GM12878 (cell line): ENCODE data around the gene PRKCE. TPM values are rescaled to one million over a fixed set of nuclear protein-coding genes. Genes with fewer than 3 reads are reported as not detected.

Source experiments
- CHD4 ChIP-seq: fragments of 200-600 bp; sonication (generic); IDR thresholded peaks from 2 replicates; pipeline ENCODE4 v1.6.1; 2016; ENCODE audit warnings: mild to moderate bottlenecking
- E2F4 ChIP-seq: IDR thresholded peaks from 2 replicates; pipeline ENCODE4 v1.6.1; 2012; ENCODE audit warnings: low read depth, low read length, improper control_type of control experiment
- EZH2 ChIP-seq: IDR thresholded peaks from 2 replicates; pipeline ENCODE4 v1.6.1; 2012; ENCODE audit warnings: low read depth, mild to moderate bottlenecking, control low read depth, inconsistent platforms, low read length, borderline replicate concordance; ENCODE audit not compliant: control insufficient read depth
- HSF1 ChIP-seq: fragments of 150-350 bp; IDR thresholded peaks from 2 replicates; pipeline ENCODE4 v1.6.1; 2014; ENCODE audit warnings: mild to moderate bottlenecking, low read depth, low read length
- IKZF2 ChIP-seq, 2 experiments: fragments of 450-650 bp; IDR thresholded peaks; 2 replicates each; pipeline ENCODE4 v1.6.1; 2017; ENCODE audit warnings: mild to moderate bottlenecking in 2 of 2, moderate library complexity in 2 of 2
- KAT2A ChIP-seq: conservative IDR thresholded peaks from 2 replicates; pipeline ENCODE4 v1.6.1; 2011; ENCODE audit warnings: low read depth, low read length; ENCODE audit not compliant: control insufficient read depth
- MEF2B ChIP-seq: fragments of 450-650 bp; IDR thresholded peaks from 2 replicates; pipeline ENCODE4 v1.6.1; 2018; ENCODE audit warnings: mild to moderate bottlenecking, moderate library complexity; ENCODE audit not compliant: partially characterized antibody, poor library complexity, severe bottlenecking
- RELA ChIP-seq: fragments of 450-650 bp; IDR thresholded peaks from 2 replicates; pipeline ENCODE4 v1.8.0; 2014; ENCODE audit warnings: borderline replicate concordance; ENCODE audit not compliant: partially characterized antibody
- TARDBP ChIP-seq: IDR thresholded peaks from 2 replicates; pipeline ENCODE4 v1.6.1; 2016; ENCODE audit warnings: borderline replicate concordance
- TCF7 ChIP-seq: IDR thresholded peaks from 2 replicates; pipeline ENCODE4 v1.6.1; 2014; ENCODE audit warnings: antibody characterized with exemption, borderline replicate concordance
- ZNF217 ChIP-seq: fragments of 450-650 bp; IDR thresholded peaks from 2 replicates; pipeline ENCODE4 v1.6.1; 2017; ENCODE audit warnings: antibody characterized with exemption, mild to moderate bottlenecking
- polyA plus RNA-seq, 11 experiments: library from polyadenylated mRNA; depleted of rRNA in 4 of 11; unstranded in 6 of 11; stranded (reverse) in 5 of 11; fragments of >200 nt; fragmentation: Nextera tagmentation in 4 of 11; fragmentation: Illumina TruSeq in 1 of 11; extraction: Ambion mirVana in 4 of 11; extraction: Trizol in 1 of 11; gene quantifications; 1 replicate in 1 of 11; 2 replicates in 10 of 11; pipeline versions ENCODE4 v1.2.1 to v1.2.3, GENCODE V29; 2011 to 2016; ENCODE audit warnings: inconsistent platforms in 2 of 11, missing spikeins in 2 of 11, low read depth in 1 of 11
- total RNA-seq, 4 experiments: library from RNA; depleted of rRNA in 3 of 4; stranded (reverse); fragments of >200 nt in 3 of 4; fragmentation: Illumina TruSeq in 1 of 4; extraction: Trizol in 1 of 4; gene quantifications; 2 replicates each; pipeline versions ENCODE4 v1.2.1 to v1.2.3, GENCODE V29; 2013 to 2021

Gene PRKCE
- total and polyA plus RNA-seq, 10 of the 15 experiments (the other 5 are each of a cell fraction or from before 2014, with no cell fraction given) = 2.6 to 28.2 (median 11.3) TPM

GRCh38 chr2:45935791-45936622, 284.5 kb downstream of the PRKCE start (continued):
- TF ChIP-seq HSF1 (no peak), MEF2B (no peak), TARDBP (0 out of 2 replicates have a peak, but pooled peaks have one; percentile 49), KAT2A (no peak), RELA (peak; percentile 79), IKZF2 (IDR thresholded peaks at IDR 0.05) (peak; percentile 38 to 57; a peak in 3 of 4 replicates), TCF7 (no peak), E2F4 (no peak), CHD4 (no peak), EZH2 (no peak), ZNF217 (no peak)
